ENCODE results near the gene COG5. TPM values are rescaled to one million over a fixed set of nuclear protein-coding genes. Genes with fewer than 3 reads are reported as not detected.

Gene COG5
- total and polyA plus RNA-seq, 2 experiments from 2014 or later, result 15.4 to 36.5 TPM

- Histone ChIP-seq H3K27ac (ENCODE audit: low read depth) (no peak overlapping the region), H2AFZ (no peak overlapping the region), H4K20me1 (replicated peaks; ENCODE audit: insufficient read depth) (no peaks in the 10 kb centered on the region; the same call in 1 of the 2 replicates), H3K4me1 (ENCODE audit: insufficient read depth) (no peaks in the 10 kb centered on the region), H3K79me2 (replicated peaks; ENCODE audit: insufficient read depth) (peaks cover 6% of the 10 kb centered on the region; the same call in 1 of the 2 replicates), H3K36me3 (ENCODE audit: insufficient read depth) (no peaks in the 10 kb centered on the region), H3K4me3 (no peak overlapping the region), H3K27me3 (ENCODE audit: insufficient read depth) (no peaks in the 10 kb centered on the region), H3K4me2 (no peak overlapping the region), H3K9me2 (ENCODE audit: insufficient read depth) (no peaks in the 10 kb centered on the region), H3F3A (replicated peaks; ENCODE audit: low read depth) (no peaks in the 10 kb centered on the region)
- no peak for TF ChIP-seq JUNB (IDR thresholded peaks at IDR 0.05; ENCODE audit: unreplicated experiment)
- no peak for TF ChIP-seq STAT1 (IDR thresholded peaks at IDR 0.05; ENCODE audit: unreplicated experiment)
- no peak for TF ChIP-seq ZNF331 (CRISPR knock-in tag; IDR thresholded peaks at IDR 0.05; ENCODE audit: low read depth)
- TF ChIP-seq CTCF (conservative IDR thresholded peaks at IDR 0.05; ENCODE audit: low read depth in 2 of 2), result no peak
- no peak for TF ChIP-seq ZNF114 (CRISPR knock-in tag; IDR thresholded peaks at IDR 0.05)
- no peak for TF ChIP-seq ZNF462 (CRISPR knock-in tag; IDR thresholded peaks at IDR 0.05)
- ATAC-seq (no peak), DNase-seq (ENCODE audit: low spot score) (no peak)
- H3K4me3 Mint-ChIP-seq, result no peak overlapping the region
- H3K27ac Mint-ChIP-seq, result no peak overlapping the region
- H3K4me1 Mint-ChIP-seq, result no peaks in the 10 kb centered on the region
- H3K9me3 Mint-ChIP-seq, result peaks cover 30% of the 10 kb centered on the region
- peaks cover 43% of the 10 kb centered on the region for H3K36me3 Mint-ChIP-seq (ENCODE audit: low read depth)
- peaks cover 3% of the 10 kb centered on the region for H3K27me3 Mint-ChIP-seq (ENCODE audit: insufficient read depth, low read depth, poor library complexity)
Observed at GRCh38 chr7:107505362-107505761, 58.4 kb downstream of the COG5 start.
